ENCODE measurements around the gene TIMM50.

GRCh38 chr19:39479916-39480315 lies 722 bp upstream of the TIMM50 start:
- no peak for TF ChIP-seq POLR2A (IDR thresholded peaks at IDR 0.05)
- no peak for TF ChIP-seq CTCF (IDR thresholded peaks at IDR 0.05)

Data from body of pancreas (tissue), 4 donors.